GM12878 (cell line): ENCODE results near the gene FRAS1. TPM values are rescaled to one million over a fixed set of nuclear protein-coding genes. Genes with fewer than 3 reads are reported as not detected.

Experiments used
- ATAC-seq: fragments of 200-7000 bp; cut with Tn5 transposase; 3 replicates; pipeline ENCODE4 v1.9.1; 2020; ENCODE audit warnings: mild to moderate bottlenecking, moderate library complexity
- BruUV-seq: library from RNA; stranded (reverse); fragments of 400-500 nt; replicated peaks from 2 replicates; lab custom pipeline; 2021; lab: Mats Ljungman, UMichigan
- CTCF ChIA-PET: fragments of 300-600 bp; sonication (Branson Sonifier 250); formaldehyde crosslinking; extraction: SDS; loops from one replicate; lab custom pipeline; 2021; ENCODE audit warnings: inconsistent platforms; lab: Yijun Ruan, JAX
- POLR2A ChIA-PET: fragments of 350-600 bp; formaldehyde crosslinking; extraction: SDS; loops from one replicate; lab custom pipeline; 2021; ENCODE audit warnings: inconsistent platforms; lab: Charles Lee
- RAD21 ChIA-PET: fragments of 300-600 bp; sonication (Branson Sonifier 250); formaldehyde crosslinking; loops from one replicate; lab custom pipeline; 2023; ENCODE audit warnings: antibody characterized with exemption; ENCODE audit not compliant: unreplicated experiment; lab: Charles Lee
- SMC1A ChIA-PET: fragments of 300-600 bp; sonication (Branson Sonifier 250); formaldehyde crosslinking; loops from one replicate; lab custom pipeline; 2023; ENCODE audit not compliant: unreplicated experiment, uncharacterized antibody; lab: Charles Lee
- DNase-seq: peaks from one replicate; pipeline ENCODE4 v3.0.0-alpha.2; 2011; ENCODE audit warnings: low read depth, low spot score
- FAIRE-seq: peaks from 3 replicates; lab custom pipeline; 2011; peaks lifted over from hg19 to GRCh38; lab: Jason Lieb, UNC
- H2AFZ ChIP-seq: 2 replicates; pipeline ENCODE4 v1.6.0; 2011; ENCODE audit warnings: low read depth, low read length, control low read depth; ENCODE audit not compliant: control insufficient read depth
- H3K27ac ChIP-seq: 2 replicates; pipeline ENCODE4 v1.5.1; 2011; ENCODE audit warnings: control low read depth; ENCODE audit not compliant: control insufficient read depth, insufficient read depth
- H3K27me3 ChIP-seq, 2 experiments: replicated peaks in 1 of 2; 2 replicates each; pipeline versions ENCODE4 v1.6.0 to v1.6.1; 2011; ENCODE audit warnings: low read length in 1 of 2; ENCODE audit not compliant: control insufficient read depth in 2 of 2, insufficient read depth in 2 of 2
- H3K36me3 ChIP-seq, 2 experiments: 2 replicates each; pipeline ENCODE4 v1.5.1; 2011; ENCODE audit warnings: low read length in 1 of 2; ENCODE audit not compliant: control insufficient read depth in 2 of 2, insufficient read depth in 2 of 2
- H3K4me1 ChIP-seq: 2 replicates; pipeline ENCODE4 v1.6.1; 2011; ENCODE audit warnings: mild to moderate bottlenecking, low read length, moderate library complexity, mixed read lengths; ENCODE audit not compliant: control insufficient read depth, insufficient read depth
- H3K4me2 ChIP-seq: 2 replicates; pipeline ENCODE4 v1.6.0; 2011; ENCODE audit warnings: control low read depth; ENCODE audit not compliant: control insufficient read depth, insufficient read depth
- H3K4me3 ChIP-seq: fragments of 200-600 bp; sonication (generic); 2 replicates; pipeline ENCODE4 v1.5.1; 2016
- H3K79me2 ChIP-seq: 2 replicates; pipeline ENCODE4 v1.6.0; 2011; ENCODE audit warnings: low read length; ENCODE audit not compliant: control insufficient read depth, insufficient read depth
- H3K9ac ChIP-seq: 2 replicates; pipeline ENCODE4 v1.8.0; 2011; ENCODE audit warnings: low read length, control low read depth, mixed read lengths; ENCODE audit not compliant: control insufficient read depth, insufficient read depth
- H3K9me3 ChIP-seq: replicated peaks from 3 replicates; pipeline ENCODE4 v1.5.1; 2011; ENCODE audit warnings: mild to moderate bottlenecking, low read length; ENCODE audit not compliant: control insufficient read depth, insufficient read depth
- H4K20me1 ChIP-seq: 2 replicates; pipeline ENCODE4 v1.6.0; 2011; ENCODE audit not compliant: control insufficient read depth, insufficient read depth
- CREM ChIP-seq: IDR thresholded peaks from 2 replicates; pipeline ENCODE4 v1.6.1; 2014; ENCODE audit warnings: antibody characterized with exemption, low read depth
- E4F1 ChIP-seq: fragments of 450-650 bp; IDR thresholded peaks from 2 replicates; pipeline ENCODE4 v1.6.1; 2018; ENCODE audit warnings: borderline replicate concordance, mild to moderate bottlenecking; ENCODE audit not compliant: partially characterized antibody
- ELK1 ChIP-seq: IDR thresholded peaks from 2 replicates; pipeline ENCODE4 v1.6.1; 2012; ENCODE audit warnings: low read depth, low read length, improper control_type of control experiment
- FOXK2 ChIP-seq: fragments of 450-650 bp; IDR thresholded peaks from 2 replicates; pipeline ENCODE4 v1.6.1; 2017; ENCODE audit warnings: mild to moderate bottlenecking, moderate library complexity
- HDAC6 ChIP-seq: fragments of 200-600 bp; sonication (generic); IDR thresholded peaks from one replicate; pipeline ENCODE4 v1.8.0; 2017; ENCODE audit warnings: antibody characterized with exemption; ENCODE audit not compliant: unreplicated experiment
- HSF1 ChIP-seq: fragments of 150-350 bp; IDR thresholded peaks from 2 replicates; pipeline ENCODE4 v1.6.1; 2014; ENCODE audit warnings: mild to moderate bottlenecking, low read depth, low read length
- IKZF2 ChIP-seq, 2 experiments: fragments of 450-650 bp; IDR thresholded peaks; 2 replicates each; pipeline ENCODE4 v1.6.1; 2017; ENCODE audit warnings: mild to moderate bottlenecking in 2 of 2, moderate library complexity in 2 of 2
- NBN ChIP-seq: fragments of 450-650 bp; IDR thresholded peaks from 2 replicates; pipeline ENCODE4 v1.6.1; 2016
- POU2F2 ChIP-seq: IDR thresholded peaks from 3 replicates; pipeline ENCODE4 v1.6.1; 2011; ENCODE audit warnings: low read depth, mild to moderate bottlenecking, low read length, borderline replicate concordance
- ZZZ3 ChIP-seq: IDR thresholded peaks from 2 replicates; pipeline ENCODE4 v1.6.1; 2011; ENCODE audit warnings: low read depth; ENCODE audit not compliant: control insufficient read depth, insufficient read length
- in situ Hi-C: fragments of 300-500 bp; cut with MboI; formaldehyde crosslinking; loops from 9 replicates; pipeline ENCODE4 v1.14.3; 2018; ENCODE audit warnings: mixed read lengths
- intact Hi-C: fragments of 100-400 bp; cut with micrococcal nuclease; formaldehyde crosslinking; loops from one replicate; pipeline ENCODE4 v1.14.2; 2022; ENCODE audit not compliant: unreplicated experiment
- polyA plus RNA-seq, 11 experiments: library from polyadenylated mRNA; depleted of rRNA in 4 of 11; unstranded in 6 of 11; stranded (reverse) in 5 of 11; fragments of >200 nt; fragmentation: Nextera tagmentation in 4 of 11; fragmentation: Illumina TruSeq in 1 of 11; extraction: Ambion mirVana in 4 of 11; extraction: Trizol in 1 of 11; gene quantifications; 1 replicate in 1 of 11; 2 replicates in 10 of 11; pipeline versions ENCODE4 v1.2.1 to v1.2.3, GENCODE V29; 2011 to 2016; ENCODE audit warnings: inconsistent platforms in 2 of 11, missing spikeins in 2 of 11, low read depth in 1 of 11
- total RNA-seq, 4 experiments: library from RNA; depleted of rRNA in 3 of 4; stranded (reverse); fragments of >200 nt in 3 of 4; fragmentation: Illumina TruSeq in 1 of 4; extraction: Trizol in 1 of 4; gene quantifications; 2 replicates each; pipeline versions ENCODE4 v1.2.1 to v1.2.3, GENCODE V29; 2013 to 2021

Gene FRAS1
- total and polyA plus RNA-seq, 10 of the 15 experiments (the other 5 are each of a cell fraction or from before 2014, with no cell fraction given) = 0.08 to 11.7 (median 0.20) TPM

GRCh38 chr4:78561677-78562076 is 504.6 kb downstream of the FRAS1 start:
- ChIA-PET CTCF (interaction anchor here (0.8 to 1.9 kb wide), 4 partner anchors 16 to 503 kb away, joined by 3 to 4 read pairs (median 3); no protein-coding TSS in a partner anchor), SMC1A (interaction anchor here (0.6 to 1.2 kb wide), 6 partner anchors 10 to 663 kb away, joined by 3 to 4 read pairs (median 3); no protein-coding TSS in a partner anchor), POLR2A (interaction anchor here (0.6 kb wide), 1 partner anchor 107 kb away, joined by 3 read pairs; no protein-coding TSS in a partner anchor)
- Histone ChIP-seq H3K9ac (no peak overlapping the region), H3K4me2 (no peak overlapping the region), H4K20me1 (no peaks in the 10 kb centered on the region), H3K79me2 (no peaks in the 10 kb centered on the region), H3K4me3 (no peak overlapping the region), H3K27ac (no peak overlapping the region), H3K9me3 (no peaks in the 10 kb centered on the region), H3K4me1 (no peaks in the 10 kb centered on the region; the same call in 1 of the 2 replicates), H3K27me3 (no peaks in the 10 kb centered on the region), H2AFZ (no peak overlapping the region)
- intact Hi-C loops = loop anchor here (10.0 kb wide), 1 partner anchor 507 kb away; the partner anchor contains the start of gene FRAS1
- no TSS peak for BruUV-seq
- in situ Hi-C loops = no loop called here
- TF ChIP-seq E4F1 (no peak), ZZZ3 (no peak), HDAC6 (no peak), POU2F2 (no peak), ELK1 (no peak), FOXK2 (no peak), IKZF2 (IDR thresholded peaks at IDR 0.05) (no peak), CREM (no peak), NBN (no peak), HSF1 (no peak)
- TF ChIP-seq, all 136 proteins: peak for 0
- FAIRE-seq (no peak), DNase-seq (no peak), ATAC-seq (no peak)
- RAD21 ChIA-PET = interaction anchor here (1.2 kb wide), 1 partner anchor 355 kb away, joined by 3 read pairs; no protein-coding TSS in a partner anchor
- no peaks in the 10 kb centered on the region for H3K36me3 ChIP-seq
